ENCODE results near the gene TMEM134.

Gene TMEM134

DNA sequence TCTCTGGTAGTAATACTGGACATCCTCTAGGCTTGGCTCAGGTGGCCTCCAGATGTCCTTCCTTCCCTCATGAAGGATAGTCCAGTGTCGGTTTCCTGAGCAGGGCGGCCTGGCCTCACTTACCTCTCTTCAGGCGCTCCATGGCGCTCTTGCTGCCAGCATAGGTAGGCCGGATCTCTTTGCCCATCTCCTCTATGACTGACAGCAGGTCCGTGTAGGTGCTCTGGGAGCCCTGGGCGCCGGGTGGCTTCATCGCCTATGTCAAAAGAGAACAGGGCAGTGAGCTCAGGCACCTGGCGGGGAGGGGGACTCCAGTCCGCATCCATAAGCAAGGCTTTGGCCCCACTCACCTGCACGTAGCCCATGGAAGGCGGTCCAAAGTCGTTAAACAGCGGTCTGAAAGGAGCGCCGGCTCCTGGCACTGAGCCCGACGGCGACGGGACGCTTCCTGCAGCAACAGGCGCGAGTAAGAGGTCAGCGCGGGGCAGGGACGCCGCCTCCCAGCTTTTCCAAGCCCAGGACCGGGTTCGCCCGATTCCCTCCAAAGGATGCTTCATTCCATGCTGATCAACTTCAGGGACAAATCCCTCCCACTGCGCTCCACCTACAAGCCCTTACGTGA, 38.3 kb upstream of the TMEM134 start:
- Histone ChIP-seq H3K4me1 (peaks cover 44 to 56% (median 48%) of the 10 kb centered on the region in 10 experiments), H3K4me2 (peak overlapping the region; percentile 91 to 100 (median 99)), H3K36me3 (peaks cover under 1 to 14% (median 5%) of the 10 kb centered on the region in 11 experiments; a peak in 15 of 22 replicates), H3K9ac (peak overlapping the region; percentile 58 to 91 (median 84)), H3K27ac (peak overlapping the region in 10 of 11 experiments; percentile 39 to 92 (median 76); a peak in 20 of 22 replicates), H3K27me3 (peaks cover 0 to 13% (median 9%) of the 10 kb centered on the region in 11 experiments; a peak in 9 of 22 replicates), H3K9me3 (replicated peaks in 1 of 11) (no peaks in the 10 kb centered on the region), H3K4me3 (peak overlapping the region; percentile 58 to 86 (median 72)), H4K20me1 (peaks cover 18 to 47% (median 37%) of the 10 kb centered on the region in 11 experiments; a peak in 21 of 22 replicates)
- TF ChIP-seq Cebpa-rat (IDR thresholded peaks at IDR 0.05): no peak

DNA sequence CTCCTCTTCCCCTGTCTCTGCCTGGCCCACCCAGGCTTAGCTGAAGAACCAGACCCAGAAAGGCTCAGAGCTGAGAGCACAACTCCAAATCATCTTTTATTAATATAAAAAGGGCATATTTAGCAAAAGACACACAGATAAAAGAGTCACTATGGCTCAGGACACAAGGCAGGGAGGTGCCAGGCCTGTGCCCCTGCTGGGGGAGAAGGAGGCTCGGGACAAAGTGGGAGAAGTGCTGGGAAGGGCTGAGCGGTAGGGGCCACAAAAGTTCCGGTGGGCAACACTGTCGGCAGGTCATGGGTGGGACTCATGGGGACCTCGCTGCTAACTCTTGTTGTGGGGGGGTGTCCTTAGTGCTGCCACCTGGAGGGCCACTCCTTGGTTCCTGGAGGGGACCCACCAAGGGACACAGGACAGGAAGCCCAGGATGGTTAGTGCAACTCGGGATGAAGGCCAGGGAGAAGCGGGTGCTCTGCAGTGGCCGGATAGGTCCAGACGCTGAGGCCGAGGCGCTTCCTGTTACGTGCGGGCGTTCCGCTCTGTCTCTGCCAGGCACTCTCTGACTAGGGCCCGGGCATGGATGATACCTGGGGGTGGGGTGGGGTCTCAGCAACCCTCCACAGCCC, 37.5 kb upstream of the TMEM134 start:
- no peak for TF ChIP-seq Cebpa-rat (IDR thresholded peaks at IDR 0.05)
- H3K9me3 ChIP-seq (replicated peaks in 1 of 11): no peaks in the 10 kb centered on the region
- peaks cover 0 to 13% (median 9%) of the 10 kb centered on the region in 11 experiments; a peak in 9 of 22 replicates for H3K27me3 ChIP-seq
- H3K36me3 ChIP-seq: peaks cover 9 to 22% (median 13%) of the 10 kb centered on the region in 11 experiments
- H3K4me2 ChIP-seq: peak overlapping the region; percentile 91 to 100 (median 99)
- peak overlapping the region in 9 of 10 experiments; percentile 58 to 86 (median 74); a peak in 17 of 20 replicates for H3K4me3 ChIP-seq
- H4K20me1 ChIP-seq: peaks cover 26 to 55% (median 45%) of the 10 kb centered on the region in 11 experiments; a peak in 21 of 22 replicates
- H3K27ac ChIP-seq: peak overlapping the region in 9 of 11 experiments; percentile 4 to 92 (median 45); a peak in 10 of 22 replicates
- H3K9ac ChIP-seq: peak overlapping the region; percentile 58 to 91 (median 84)
- peaks cover 51 to 60% (median 55%) of the 10 kb centered on the region in 10 experiments for H3K4me1 ChIP-seq

DNA sequence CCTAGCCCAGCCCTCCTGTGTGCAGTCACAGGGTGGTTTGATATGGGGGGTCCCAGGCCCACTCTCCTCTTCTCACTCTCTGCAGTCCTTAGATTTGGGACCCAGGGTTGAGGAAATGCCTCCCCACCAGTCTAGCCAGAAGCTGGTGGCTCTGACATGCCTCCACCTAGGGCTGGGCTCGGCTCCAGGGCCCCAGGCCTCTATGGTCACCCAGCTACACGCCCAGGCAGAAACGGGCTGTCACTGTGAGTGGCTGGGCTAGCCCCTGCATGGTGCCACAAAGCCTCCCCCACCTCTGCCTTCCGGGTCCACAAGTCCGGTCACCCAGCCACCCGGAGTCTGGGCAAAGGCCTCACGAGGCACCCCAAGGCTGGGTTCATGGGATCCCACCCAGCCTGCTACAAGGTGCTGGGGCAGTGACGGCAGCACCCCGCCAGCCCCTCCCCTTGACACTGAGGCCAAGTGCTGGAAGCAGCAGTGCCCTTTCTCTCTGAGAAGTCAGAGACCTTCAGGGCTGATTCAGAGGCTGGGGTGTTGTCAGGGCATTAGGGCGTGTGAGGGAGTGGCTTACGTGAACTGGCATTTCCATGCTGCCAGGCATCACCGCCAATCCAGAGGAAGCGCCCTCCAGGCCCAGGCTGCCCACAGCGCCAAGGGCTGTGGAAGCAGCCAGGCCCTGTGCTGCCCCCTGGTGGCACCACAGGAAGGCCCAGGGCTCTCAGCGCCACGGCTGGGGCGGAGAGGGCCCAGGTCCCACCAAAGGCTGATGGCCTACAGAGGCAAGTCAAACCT, 36.8 kb upstream of the TMEM134 start:
- Histone ChIP-seq H3K9me3 (replicated peaks in 1 of 11) (no peaks in the 10 kb centered on the region), H3K27me3 (peaks cover 0 to 13% (median 9%) of the 10 kb centered on the region in 11 experiments; a peak in 9 of 22 replicates), H3K4me1 (peaks cover 59 to 67% (median 62%) of the 10 kb centered on the region in 10 experiments), H3K4me3 (peak overlapping the region; percentile 81 to 96 (median 88)), H3K27ac (peak overlapping the region; percentile 62 to 92 (median 71); a peak in 21 of 22 replicates), H3K4me2 (peak overlapping the region; percentile 91 to 100 (median 99)), H4K20me1 (peaks cover 26 to 63% (median 47%) of the 10 kb centered on the region in 11 experiments; a peak in 21 of 22 replicates), H3K9ac (peak overlapping the region; percentile 80 to 91 (median 84)), H3K36me3 (peaks cover 13 to 29% (median 21%) of the 10 kb centered on the region in 11 experiments)
- TF ChIP-seq Cebpa-rat (IDR thresholded peaks at IDR 0.05): no peak

DNA sequence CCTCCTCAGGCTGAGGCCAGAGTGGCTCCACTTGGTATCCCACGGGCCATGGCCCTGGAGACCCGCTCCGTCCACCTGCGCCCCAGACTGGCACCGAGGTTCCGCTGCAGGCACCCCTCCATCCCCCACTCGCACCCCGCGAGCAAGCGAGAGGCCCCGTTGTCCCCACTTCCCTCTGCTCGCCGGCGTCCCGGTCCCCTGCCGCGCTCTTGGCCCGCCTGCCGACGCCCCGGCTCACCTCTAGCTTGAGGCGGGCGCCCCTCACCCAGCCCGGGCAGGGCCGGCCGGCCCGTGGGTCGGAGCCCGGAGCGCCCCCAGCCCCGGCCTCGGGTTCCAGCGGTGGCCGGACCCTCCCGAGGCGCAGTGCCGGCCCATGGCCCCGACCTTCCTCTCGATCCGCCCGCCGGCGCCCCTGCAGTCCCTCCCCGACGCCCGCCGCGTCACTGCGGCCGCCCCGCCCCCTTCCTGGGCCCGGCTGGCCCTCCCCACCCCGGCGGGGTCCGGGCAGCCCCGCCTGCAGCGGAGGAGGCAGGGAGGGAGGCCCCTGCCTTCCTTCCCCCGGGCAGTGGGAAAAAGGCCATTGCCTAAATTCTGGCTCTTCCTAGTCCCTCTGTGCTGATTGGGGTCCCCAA, 36.0 kb upstream of the TMEM134 start, which contains the start of gene PITPNM1:
Gene PITPNM1 (minus strand): TSS at position 414 of the 632 bp plus-strand sequence. CDS start 1,183 bp downstream, outside the sequence.
- Histone ChIP-seq H3K27ac (peak within 1 kb of the TSS; percentile 62 to 81 (median 71)), H4K20me1 (peaks cover 26 to 67% (median 47%) of the 10 kb centered on the region in 11 experiments; a peak in 21 of 22 replicates), H3K4me1 (peaks cover 66 to 74% (median 69%) of the 10 kb centered on the region in 10 experiments), H3K9ac (peak within 1 kb of the TSS; percentile 80 to 91 (median 84)), H3K4me2 (peak within 1 kb of the TSS; percentile 91 to 100 (median 99)), H3K36me3 (peaks cover 18 to 36% (median 24%) of the 10 kb centered on the region in 11 experiments), H3K27me3 (peaks cover 0 to 13% (median 9%) of the 10 kb centered on the region in 11 experiments; a peak in 9 of 22 replicates), H3K4me3 (peak within 1 kb of the TSS; percentile 81 to 96 (median 88)), H3K9me3 (replicated peaks in 1 of 11) (peaks cover 0 to 2% (median 0%) of the 10 kb centered on the region in 11 experiments; a peak in 1 of 22 replicates)
- no peak for TF ChIP-seq Cebpa-rat (IDR thresholded peaks at IDR 0.05)

DNA sequence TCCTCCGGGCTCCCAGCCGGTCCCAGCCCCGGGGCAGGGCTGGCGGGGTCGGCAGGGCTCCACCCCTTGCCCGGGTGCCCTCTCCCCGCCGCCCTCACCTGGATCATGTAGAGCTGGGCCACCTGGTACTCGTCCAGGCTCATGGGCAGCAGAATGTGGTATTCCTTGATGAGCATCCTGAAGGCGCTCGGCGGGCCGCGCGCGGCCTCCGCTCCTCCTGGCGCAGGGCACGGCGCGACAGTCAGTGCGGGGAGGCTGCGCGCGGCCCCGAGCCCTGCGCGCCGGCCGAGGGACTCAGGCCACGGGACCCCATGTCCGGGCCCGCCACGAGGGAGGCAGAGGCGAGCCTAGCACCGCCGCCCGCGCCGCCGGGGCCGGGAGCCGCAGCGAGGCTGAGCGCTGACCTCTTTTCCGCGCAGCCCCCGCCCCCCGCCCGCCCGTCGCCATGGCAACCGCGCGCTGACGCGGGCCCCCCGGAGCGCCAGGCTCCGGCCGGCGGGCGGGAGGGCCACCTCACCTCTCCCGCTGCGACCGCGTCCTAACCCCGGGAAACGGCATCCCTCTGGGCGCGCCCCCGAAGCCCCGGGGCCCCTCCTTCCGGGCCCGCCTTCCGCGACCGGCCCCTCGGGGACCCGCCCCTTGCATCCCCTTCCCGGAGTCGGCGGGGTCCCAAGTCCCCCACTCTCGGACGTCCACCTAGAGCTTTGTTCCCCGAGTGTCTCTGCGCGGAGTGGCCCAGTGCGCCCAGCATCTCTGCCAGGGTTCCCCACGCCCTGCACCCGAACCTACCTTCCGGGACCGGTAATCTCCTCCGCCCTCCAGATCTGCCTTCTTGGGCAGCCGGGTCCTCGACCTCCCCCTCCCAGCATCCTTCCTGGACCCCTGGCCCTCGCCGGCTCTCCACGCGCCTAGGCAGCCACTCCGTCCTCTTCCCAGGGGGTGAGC, 35.2 kb upstream of the TMEM134 start:
- Histone ChIP-seq H4K20me1 (peaks cover 26 to 71% (median 47%) of the 10 kb centered on the region in 11 experiments; a peak in 21 of 22 replicates), H3K4me2 (peak overlapping the region; percentile 91 to 100 (median 99)), H3K9ac (peak overlapping the region; percentile 75 to 88 (median 84)), H3K9me3 (replicated peaks in 1 of 11) (peaks cover 0 to 7% (median 0%) of the 10 kb centered on the region in 11 experiments; a peak in 1 of 22 replicates), H3K4me1 (peaks cover 67 to 75% (median 70%) of the 10 kb centered on the region in 10 experiments), H3K4me3 (peak overlapping the region; percentile 81 to 96 (median 88)), H3K36me3 (peaks cover 23 to 43% (median 29%) of the 10 kb centered on the region in 11 experiments), H3K27me3 (peaks cover 0 to 13% (median 9%) of the 10 kb centered on the region in 11 experiments; a peak in 9 of 22 replicates), H3K27ac (peak overlapping the region; percentile 55 to 81 (median 70))
- no peak for TF ChIP-seq Cebpa-rat (IDR thresholded peaks at IDR 0.05)

DNA sequence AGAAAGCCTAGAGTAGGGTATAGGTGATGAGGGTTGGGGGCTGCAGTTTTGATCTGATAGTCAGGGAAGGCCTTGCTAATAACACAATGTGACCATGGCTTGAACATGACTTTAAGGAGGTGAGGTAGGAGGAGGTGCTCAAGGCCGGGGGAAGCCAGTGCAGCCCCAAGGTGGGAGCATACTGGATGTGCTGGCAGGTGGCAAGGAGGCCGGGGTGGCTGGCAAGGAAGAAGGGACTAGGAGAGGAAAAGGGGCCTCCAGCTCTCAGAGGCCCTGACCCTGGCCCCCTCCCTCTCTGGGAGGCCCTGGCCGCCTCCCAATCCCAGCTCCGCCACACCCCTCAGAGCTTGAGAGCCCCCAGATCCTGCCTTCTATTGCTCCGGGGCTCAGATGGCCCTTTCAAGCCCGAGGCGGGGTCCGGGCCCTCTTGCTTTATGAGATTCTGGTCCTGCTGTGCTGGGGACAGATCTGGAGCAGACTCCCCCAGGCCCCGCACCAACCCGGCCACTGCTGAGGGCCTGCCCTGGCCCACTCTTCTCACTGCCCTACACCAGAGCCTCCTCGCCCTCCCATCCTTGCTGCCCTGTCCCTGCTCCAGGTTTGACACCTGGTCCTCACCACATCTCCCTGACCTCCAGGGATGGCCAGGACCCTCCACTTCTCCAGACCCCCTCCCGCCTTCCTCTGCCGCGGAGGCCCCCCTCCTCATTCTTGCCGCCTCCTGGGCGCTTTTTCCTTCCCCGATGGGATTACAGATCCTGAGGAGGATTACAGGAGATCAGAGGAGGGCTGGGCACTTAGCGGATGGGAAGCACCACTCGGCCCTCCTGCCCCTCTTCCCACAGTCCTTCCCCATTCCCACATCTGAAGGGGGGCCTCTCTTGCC, 34.3 kb upstream of the TMEM134 start:
- no peak for TF ChIP-seq Cebpa-rat (IDR thresholded peaks at IDR 0.05)
- H3K9ac ChIP-seq: peak overlapping the region; percentile 75 to 88 (median 84)
- peak overlapping the region in 8 of 11 experiments; percentile 37 to 81 (median 71); a peak in 12 of 22 replicates for H3K27ac ChIP-seq
- H3K27me3 ChIP-seq: peaks cover 0 to 13% (median 9%) of the 10 kb centered on the region in 11 experiments; a peak in 9 of 22 replicates
- peaks cover 62 to 69% (median 64%) of the 10 kb centered on the region in 10 experiments for H3K4me1 ChIP-seq
- peaks cover 23 to 52% (median 37%) of the 10 kb centered on the region in 11 experiments for H3K36me3 ChIP-seq
- peak overlapping the region; percentile 91 to 100 (median 99) for H3K4me2 ChIP-seq
- H4K20me1 ChIP-seq: peaks cover 26 to 79% (median 47%) of the 10 kb centered on the region in 11 experiments; a peak in 21 of 22 replicates
- H3K4me3 ChIP-seq: peak overlapping the region; percentile 81 to 96 (median 88)
- H3K9me3 ChIP-seq (replicated peaks in 1 of 11): peaks cover 0 to 7% (median 0%) of the 10 kb centered on the region in 11 experiments; a peak in 1 of 22 replicates

Data from BLaER1 treated with 17β-estradiol and CSF1 and Interleukin-3, amounts not matched to agents 10 nM and 100 nM (cell line).